ENCODE results near the gene LCE2C.
"Not testable (repeated sequence)": the region's sequence is repeated elsewhere in the genome, so short reads cannot be mapped to it uniquely, and the experiment has no call there.

LCE2C gene

DNA sequence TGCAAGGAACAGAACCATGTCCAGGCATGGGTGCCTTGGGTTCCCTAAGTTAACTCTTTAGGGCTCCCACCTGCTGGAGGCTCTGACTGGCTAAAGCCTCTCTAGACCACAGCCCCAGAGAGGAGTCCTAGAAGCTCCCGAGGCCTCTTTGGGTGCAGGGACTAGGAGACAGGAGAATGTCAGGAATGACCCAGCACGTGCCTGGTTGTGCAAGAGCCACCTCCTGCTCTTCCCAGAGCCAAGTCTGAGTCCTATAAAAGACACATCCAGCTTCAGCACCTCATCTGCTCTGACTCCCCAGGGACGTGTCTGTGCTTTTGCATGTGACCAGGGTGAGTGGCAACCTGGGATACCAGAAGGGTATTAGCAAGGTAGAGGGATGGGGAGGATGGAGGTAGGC lies 12.0 kb upstream of the LCE2C start, which contains the start of gene LCE2D:
Gene LCE2D, plus strand, starts transcription at position 283 of the 400 bp plus-strand sequence. CDS start 726 bp downstream, outside the sequence.
- Histone ChIP-seq H3K27me3 (ENCODE audit: control insufficient read depth, low read length) (peaks cover 6% of the 10 kb centered on the region), H4K20me1 (ENCODE audit: control insufficient read depth, insufficient read depth, low read depth, low read length) (no peaks in the 10 kb centered on the region), H3K27ac (ENCODE audit: low read depth, low read length) (no peak within 1 kb of the TSS), H3K9me2 (replicated peaks; ENCODE audit: control insufficient read depth, low read length) (no peaks in the 10 kb centered on the region), H3K4me3 (ENCODE audit: low read length) (no peak within 1 kb of the TSS), H3K36me3 (ENCODE audit: control insufficient read depth, low read length) (no peaks in the 10 kb centered on the region), H3F3A (ENCODE audit: control insufficient read depth, insufficient read depth) (no peaks in the 10 kb centered on the region), H3K4me2 (ENCODE audit: low read length) (no peak within 1 kb of the TSS), H3K79me2 (ENCODE audit: control insufficient read depth, low read length) (no peaks in the 10 kb centered on the region), H3K4me1 (ENCODE audit: control insufficient read depth, low read length) (no peaks in the 10 kb centered on the region), H3K9me3 (ENCODE audit: control insufficient read depth, insufficient read depth, low read length) (no peaks in the 10 kb centered on the region)
- TF ChIP-seq EZH2phosphoT487 (IDR thresholded peaks at IDR 0.05; ENCODE audit: borderline replicate concordance, low read length): no peak
- TF ChIP-seq, protein P1, sequence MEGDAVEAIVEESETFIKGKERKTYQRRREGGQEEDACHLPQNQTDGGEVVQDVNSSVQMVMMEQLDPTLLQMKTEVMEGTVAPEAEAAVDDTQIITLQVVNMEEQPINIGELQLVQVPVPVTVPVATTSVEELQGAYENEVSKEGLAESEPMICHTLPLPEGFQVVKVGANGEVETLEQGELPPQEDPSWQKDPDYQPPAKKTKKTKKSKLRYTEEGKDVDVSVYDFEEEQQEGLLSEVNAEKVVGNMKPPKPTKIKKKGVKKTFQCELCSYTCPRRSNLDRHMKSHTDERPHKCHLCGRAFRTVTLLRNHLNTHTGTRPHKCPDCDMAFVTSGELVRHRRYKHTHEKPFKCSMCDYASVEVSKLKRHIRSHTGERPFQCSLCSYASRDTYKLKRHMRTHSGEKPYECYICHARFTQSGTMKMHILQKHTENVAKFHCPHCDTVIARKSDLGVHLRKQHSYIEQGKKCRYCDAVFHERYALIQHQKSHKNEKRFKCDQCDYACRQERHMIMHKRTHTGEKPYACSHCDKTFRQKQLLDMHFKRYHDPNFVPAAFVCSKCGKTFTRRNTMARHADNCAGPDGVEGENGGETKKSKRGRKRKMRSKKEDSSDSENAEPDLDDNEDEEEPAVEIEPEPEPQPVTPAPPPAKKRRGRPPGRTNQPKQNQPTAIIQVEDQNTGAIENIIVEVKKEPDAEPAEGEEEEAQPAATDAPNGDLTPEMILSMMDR (IDR thresholded peaks at IDR 0.05; ENCODE audit: low read depth, low read length, poor library complexity, severe bottlenecking): no peak

DNA sequence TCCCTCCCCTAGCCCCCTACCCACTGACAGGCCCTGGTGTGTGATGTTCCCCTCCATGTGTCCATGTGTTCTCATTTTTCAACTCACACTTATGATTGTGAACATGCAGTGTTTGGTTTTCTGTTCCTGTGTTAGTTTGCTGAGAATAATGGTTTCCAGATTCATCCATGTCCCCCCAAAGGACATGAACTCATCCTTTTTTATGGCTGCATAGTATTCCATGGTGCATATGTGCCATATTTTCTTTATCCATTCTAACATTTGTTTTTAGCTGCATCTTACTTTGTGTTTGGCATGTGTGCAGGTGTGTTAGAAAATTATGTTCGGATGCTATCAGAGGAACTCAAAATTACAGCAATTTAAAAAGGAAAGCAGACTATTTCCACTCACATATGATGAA lies 8.9 kb upstream of the LCE2C start:
- H4K20me1 ChIP-seq (ENCODE audit: control insufficient read depth, insufficient read depth, low read depth, low read length); H3F3A ChIP-seq (ENCODE audit: control insufficient read depth, insufficient read depth); H3K9me3 ChIP-seq (ENCODE audit: control insufficient read depth, insufficient read depth, low read length); H3K27ac ChIP-seq (ENCODE audit: low read depth, low read length); H3K4me2 ChIP-seq (ENCODE audit: low read length); H3K36me3 ChIP-seq (ENCODE audit: control insufficient read depth, low read length); H3K4me1 ChIP-seq (ENCODE audit: control insufficient read depth, low read length); H3K27me3 ChIP-seq (ENCODE audit: control insufficient read depth, low read length); H3K9me2 ChIP-seq (replicated peaks; ENCODE audit: control insufficient read depth, low read length); H3K79me2 ChIP-seq (ENCODE audit: control insufficient read depth, low read length); H3K4me3 ChIP-seq (ENCODE audit: low read length): not testable (repeated sequence)

DNA sequence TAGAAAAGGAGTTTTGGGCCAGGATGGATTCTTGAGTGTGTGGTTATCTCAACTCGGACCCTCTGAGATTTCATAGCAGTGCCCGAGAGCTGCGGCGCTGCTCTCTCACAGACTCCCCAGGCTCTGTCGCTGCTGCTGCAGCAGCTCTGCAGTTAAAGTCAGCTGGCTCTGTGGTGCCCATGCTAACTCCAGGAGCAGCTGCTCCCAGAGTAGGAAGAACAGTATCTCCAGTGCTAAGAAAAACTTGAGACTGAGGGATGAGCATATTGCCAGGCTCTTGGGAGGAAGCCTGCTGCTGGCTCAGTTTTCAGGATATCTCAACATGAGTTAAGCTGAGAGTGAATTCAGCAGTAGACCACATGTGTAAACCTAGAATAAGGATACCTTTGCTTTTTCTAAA lies 7.4 kb upstream of the LCE2C start:
- Histone ChIP-seq H3K27ac (ENCODE audit: low read depth, low read length) (no peak overlapping the region), H3K4me3 (ENCODE audit: low read length) (no peak overlapping the region), H3K36me3 (ENCODE audit: control insufficient read depth, low read length) (no peaks in the 10 kb centered on the region), H3K4me1 (ENCODE audit: control insufficient read depth, low read length) (no peaks in the 10 kb centered on the region), H3K27me3 (ENCODE audit: control insufficient read depth, low read length) (no peaks in the 10 kb centered on the region), H3K79me2 (ENCODE audit: control insufficient read depth, low read length) (no peaks in the 10 kb centered on the region), H4K20me1 (ENCODE audit: control insufficient read depth, insufficient read depth, low read depth, low read length) (no peaks in the 10 kb centered on the region), H3F3A (ENCODE audit: control insufficient read depth, insufficient read depth) (no peaks in the 10 kb centered on the region), H3K9me2 (replicated peaks; ENCODE audit: control insufficient read depth, low read length) (no peaks in the 10 kb centered on the region), H3K9me3 (ENCODE audit: control insufficient read depth, insufficient read depth, low read length) (no peaks in the 10 kb centered on the region), H3K4me2 (ENCODE audit: low read length) (no peak overlapping the region)
- TF ChIP-seq EZH2phosphoT487 (IDR thresholded peaks at IDR 0.05; ENCODE audit: borderline replicate concordance, low read length): no peak
- TF ChIP-seq, protein P1 (IDR thresholded peaks at IDR 0.05; ENCODE audit: low read depth, low read length, poor library complexity, severe bottlenecking): no peak

DNA sequence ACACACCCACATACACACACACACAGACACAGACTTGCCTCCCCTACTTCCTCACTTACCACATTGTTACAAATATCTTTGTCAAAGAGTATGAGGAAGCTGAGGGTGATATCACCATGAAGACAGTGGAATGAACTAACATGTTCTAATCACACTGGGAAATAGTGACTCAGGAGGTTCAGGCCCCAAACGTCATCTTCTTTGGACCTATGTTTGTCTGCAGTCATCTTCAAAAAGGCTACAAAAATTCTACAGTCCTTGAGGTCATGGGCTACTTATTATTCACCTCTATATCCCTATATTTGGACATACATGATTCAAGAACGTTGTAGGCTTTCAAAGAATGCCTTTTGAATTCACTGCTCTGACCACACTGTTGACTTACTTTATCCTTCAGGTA lies 2.1 kb upstream of the LCE2C start:
- H3K79me2 ChIP-seq (ENCODE audit: control insufficient read depth, low read length): no peaks in the 10 kb centered on the region
- no peak overlapping the region for H3K27ac ChIP-seq (ENCODE audit: low read depth, low read length)
- no peak for TF ChIP-seq EZH2phosphoT487 (IDR thresholded peaks at IDR 0.05; ENCODE audit: borderline replicate concordance, low read length)
- TF ChIP-seq, protein P1 (IDR thresholded peaks at IDR 0.05; ENCODE audit: low read depth, low read length, poor library complexity, severe bottlenecking): no peak
- no peak overlapping the region for H3K4me3 ChIP-seq (ENCODE audit: low read length)
- no peaks in the 10 kb centered on the region for H3K27me3 ChIP-seq (ENCODE audit: control insufficient read depth, low read length)
- H3F3A ChIP-seq (ENCODE audit: control insufficient read depth, insufficient read depth): no peaks in the 10 kb centered on the region
- no peak overlapping the region for H3K4me2 ChIP-seq (ENCODE audit: low read length)
- no peaks in the 10 kb centered on the region for H3K9me3 ChIP-seq (ENCODE audit: control insufficient read depth, insufficient read depth, low read length)
- no peaks in the 10 kb centered on the region for H3K36me3 ChIP-seq (ENCODE audit: control insufficient read depth, low read length)
- no peaks in the 10 kb centered on the region for H3K4me1 ChIP-seq (ENCODE audit: control insufficient read depth, low read length)
- H4K20me1 ChIP-seq (ENCODE audit: control insufficient read depth, insufficient read depth, low read depth, low read length): no peaks in the 10 kb centered on the region
- no peaks in the 10 kb centered on the region for H3K9me2 ChIP-seq (replicated peaks; ENCODE audit: control insufficient read depth, low read length)
